PC-3 (cell line): ENCODE measurements around the gene CPLX1.

ENCODE experiments used
- CTCF ChIP-seq: fragments of 300-600 bp; sonication (generic); conservative IDR thresholded peaks from 2 replicates; pipeline ENCODE4 v1.5.1; 2017; ENCODE audit warnings: antibody characterized with exemption, low read depth, mild to moderate bottlenecking, low read length
- EZH2phosphoT487 ChIP-seq: fragments of 300-600 bp; sonication (generic); IDR thresholded peaks from 2 replicates; pipeline ENCODE4 v1.6.1; 2018; ENCODE audit warnings: mild to moderate bottlenecking, antibody characterized with exemption, low read length, borderline replicate concordance

GRCh38 chr4:787561-787981, 38.4 kb downstream of the CPLX1 start:
- TF ChIP-seq CTCF (no peak), EZH2phosphoT487 (no peak)
